Measurements from ENCODE around the gene LMX1B.

DNA sequence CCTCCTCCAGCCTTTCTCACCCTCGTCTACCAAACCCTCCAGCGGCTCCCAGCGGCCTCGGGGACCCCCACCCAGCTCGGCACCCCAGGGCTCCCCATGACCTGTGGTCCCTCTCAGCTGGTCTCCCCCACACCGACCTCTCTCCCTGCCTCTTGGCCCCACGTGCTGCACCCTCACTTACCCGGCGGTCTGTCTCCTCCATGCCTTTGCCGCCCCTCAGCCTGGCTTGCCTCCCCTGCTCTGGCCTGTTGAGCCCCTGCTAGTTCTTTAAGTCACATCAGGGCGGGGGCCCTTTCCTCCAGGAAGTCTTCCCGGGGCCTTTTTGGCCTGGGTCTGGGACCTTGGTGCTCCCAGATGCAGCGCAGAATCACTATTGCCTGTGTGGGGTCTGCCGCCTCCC is 81.5 kb downstream of the LMX1B start:
- TF ChIP-seq, protein P1, sequence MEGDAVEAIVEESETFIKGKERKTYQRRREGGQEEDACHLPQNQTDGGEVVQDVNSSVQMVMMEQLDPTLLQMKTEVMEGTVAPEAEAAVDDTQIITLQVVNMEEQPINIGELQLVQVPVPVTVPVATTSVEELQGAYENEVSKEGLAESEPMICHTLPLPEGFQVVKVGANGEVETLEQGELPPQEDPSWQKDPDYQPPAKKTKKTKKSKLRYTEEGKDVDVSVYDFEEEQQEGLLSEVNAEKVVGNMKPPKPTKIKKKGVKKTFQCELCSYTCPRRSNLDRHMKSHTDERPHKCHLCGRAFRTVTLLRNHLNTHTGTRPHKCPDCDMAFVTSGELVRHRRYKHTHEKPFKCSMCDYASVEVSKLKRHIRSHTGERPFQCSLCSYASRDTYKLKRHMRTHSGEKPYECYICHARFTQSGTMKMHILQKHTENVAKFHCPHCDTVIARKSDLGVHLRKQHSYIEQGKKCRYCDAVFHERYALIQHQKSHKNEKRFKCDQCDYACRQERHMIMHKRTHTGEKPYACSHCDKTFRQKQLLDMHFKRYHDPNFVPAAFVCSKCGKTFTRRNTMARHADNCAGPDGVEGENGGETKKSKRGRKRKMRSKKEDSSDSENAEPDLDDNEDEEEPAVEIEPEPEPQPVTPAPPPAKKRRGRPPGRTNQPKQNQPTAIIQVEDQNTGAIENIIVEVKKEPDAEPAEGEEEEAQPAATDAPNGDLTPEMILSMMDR (IDR thresholded peaks at IDR 0.05; ENCODE audit: poor library complexity, severe bottlenecking): no peak
- no peak for TF ChIP-seq EZH2 (IDR thresholded peaks at IDR 0.05; ENCODE audit: borderline replicate concordance, insufficient read depth, low read length, poor library complexity, severe bottlenecking)
- TF ChIP-seq POLR2AphosphoS5 (IDR thresholded peaks at IDR 0.05): no peak

Measured in neural cell (in vitro differentiated cells).